Neutrophil (primary cell): ENCODE data around the gene TMEM258.
A peak's percentile ranks its signal among the peaks of the same experiment; 100 is the strongest.

Experiments used
- H3K27ac ChIP-seq: fragments of 200-600 bp; sonication (generic); 2 replicates; pipeline ENCODE4 v1.5.1; 2016; ENCODE audit warnings: mild to moderate bottlenecking, moderate library complexity
- H3K27me3 ChIP-seq: fragments of 200-600 bp; sonication (generic); 2 replicates; pipeline ENCODE4 v1.6.0; 2016; ENCODE audit warnings: mild to moderate bottlenecking
- H3K36me3 ChIP-seq: fragments of 200-600 bp; sonication (generic); 2 replicates; pipeline ENCODE4 v1.5.1; 2017
- H3K4me1 ChIP-seq, 2 experiments: fragments of 200-600 bp in 1 of 2; sonication (generic) in 1 of 2; 1 replicate in 1 of 2; 2 replicates in 1 of 2; pipeline versions ENCODE4 v1.5.1 to v1.6.1; 2013 to 2016; ENCODE audit warnings: low read depth in 1 of 2, low read length in 1 of 2, mild to moderate bottlenecking in 1 of 2, moderate library complexity in 1 of 2; ENCODE audit not compliant: control insufficient read depth in 1 of 2, insufficient read depth in 1 of 2
- H3K4me3 ChIP-seq, 2 experiments: fragments of 200-600 bp in 1 of 2; sonication (generic) in 1 of 2; 1 replicate in 1 of 2; 2 replicates in 1 of 2; pipeline ENCODE4 v1.5.1; 2013 to 2016; ENCODE audit warnings: low read depth in 1 of 2, low read length in 1 of 2, mild to moderate bottlenecking in 1 of 2, moderate library complexity in 1 of 2
- H3K9me3 ChIP-seq: fragments of 200-600 bp; sonication (generic); 2 replicates; pipeline ENCODE4 v1.5.1; 2016
- TF ChIP-seq, protein P1 (sequence below): fragments of 200-600 bp; sonication (generic); IDR thresholded peaks from 2 replicates; pipeline ENCODE4 v1.5.1; 2016; ENCODE audit warnings: antibody characterized with exemption

Gene TMEM258

DNA sequence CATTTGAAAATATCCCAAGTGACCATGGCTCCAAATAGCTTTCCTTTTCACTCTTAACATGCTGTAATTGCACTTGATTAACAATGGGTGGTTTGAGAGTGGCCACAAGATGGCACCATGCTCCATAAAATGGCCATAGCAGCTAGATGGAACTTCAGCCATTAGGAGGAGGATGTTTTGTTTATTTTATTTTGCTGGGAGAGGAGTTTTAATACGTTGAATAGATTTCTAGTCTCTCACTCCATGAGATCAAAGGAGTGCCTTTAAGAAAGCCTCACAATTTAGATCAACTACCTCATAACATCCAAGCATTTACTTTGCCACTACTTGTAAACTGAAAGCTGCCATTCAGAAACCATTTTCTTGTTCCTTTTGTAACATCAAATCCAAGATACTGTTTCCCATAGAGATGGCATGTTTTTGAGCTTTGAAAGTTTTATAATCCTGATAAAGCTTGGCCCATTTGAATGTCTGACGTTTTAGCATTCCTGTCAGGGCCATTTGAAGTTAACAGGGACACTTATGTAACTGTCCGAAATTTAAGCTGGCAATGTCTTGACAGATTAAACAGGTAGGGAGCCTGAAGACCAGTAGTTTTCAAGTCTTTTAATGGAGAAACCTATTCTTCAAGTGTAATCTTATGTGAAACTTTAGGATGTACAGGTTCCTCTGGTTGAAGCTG is 5.0 kb upstream of the TMEM258 start:
- Histone ChIP-seq H3K4me3 (no peak overlapping the region), H3K36me3 (peaks cover 4% of the 10 kb centered on the region), H3K9me3 (no peaks in the 10 kb centered on the region), H3K4me1 (peaks cover 10% of the 10 kb centered on the region in 2 experiments), H3K27ac (no peak overlapping the region), H3K27me3 (no peaks in the 10 kb centered on the region)
- TF ChIP-seq, protein P1, sequence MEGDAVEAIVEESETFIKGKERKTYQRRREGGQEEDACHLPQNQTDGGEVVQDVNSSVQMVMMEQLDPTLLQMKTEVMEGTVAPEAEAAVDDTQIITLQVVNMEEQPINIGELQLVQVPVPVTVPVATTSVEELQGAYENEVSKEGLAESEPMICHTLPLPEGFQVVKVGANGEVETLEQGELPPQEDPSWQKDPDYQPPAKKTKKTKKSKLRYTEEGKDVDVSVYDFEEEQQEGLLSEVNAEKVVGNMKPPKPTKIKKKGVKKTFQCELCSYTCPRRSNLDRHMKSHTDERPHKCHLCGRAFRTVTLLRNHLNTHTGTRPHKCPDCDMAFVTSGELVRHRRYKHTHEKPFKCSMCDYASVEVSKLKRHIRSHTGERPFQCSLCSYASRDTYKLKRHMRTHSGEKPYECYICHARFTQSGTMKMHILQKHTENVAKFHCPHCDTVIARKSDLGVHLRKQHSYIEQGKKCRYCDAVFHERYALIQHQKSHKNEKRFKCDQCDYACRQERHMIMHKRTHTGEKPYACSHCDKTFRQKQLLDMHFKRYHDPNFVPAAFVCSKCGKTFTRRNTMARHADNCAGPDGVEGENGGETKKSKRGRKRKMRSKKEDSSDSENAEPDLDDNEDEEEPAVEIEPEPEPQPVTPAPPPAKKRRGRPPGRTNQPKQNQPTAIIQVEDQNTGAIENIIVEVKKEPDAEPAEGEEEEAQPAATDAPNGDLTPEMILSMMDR = peak; percentile 82

DNA sequence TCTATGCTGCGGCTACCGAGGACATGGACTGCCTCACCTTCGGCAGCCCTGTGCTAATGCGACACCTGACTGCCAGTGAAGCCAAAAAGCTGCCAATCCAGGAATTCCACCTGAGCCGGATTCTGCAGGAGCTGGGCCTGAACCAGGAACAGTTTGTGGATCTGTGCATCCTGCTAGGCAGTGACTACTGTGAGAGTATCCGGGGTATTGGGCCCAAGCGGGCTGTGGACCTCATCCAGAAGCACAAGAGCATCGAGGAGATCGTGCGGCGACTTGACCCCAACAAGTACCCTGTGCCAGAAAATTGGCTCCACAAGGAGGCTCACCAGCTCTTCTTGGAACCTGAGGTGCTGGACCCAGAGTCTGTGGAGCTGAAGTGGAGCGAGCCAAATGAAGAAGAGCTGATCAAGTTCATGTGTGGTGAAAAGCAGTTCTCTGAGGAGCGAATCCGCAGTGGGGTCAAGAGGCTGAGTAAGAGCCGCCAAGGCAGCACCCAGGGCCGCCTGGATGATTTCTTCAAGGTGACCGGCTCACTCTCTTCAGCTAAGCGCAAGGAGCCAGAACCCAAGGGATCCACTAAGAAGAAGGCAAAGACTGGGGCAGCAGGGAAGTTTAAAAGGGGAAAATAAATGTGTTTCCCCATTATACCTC is 3.6 kb upstream of the TMEM258 start:
- H3K9me3 ChIP-seq = no peaks in the 10 kb centered on the region
- no peak overlapping the region for H3K27ac ChIP-seq
- H3K4me3 ChIP-seq = no peak overlapping the region
- no peaks in the 10 kb centered on the region for H3K27me3 ChIP-seq
- no peaks in the 10 kb centered on the region for H3K36me3 ChIP-seq
- TF ChIP-seq, protein P1 = no peak
- H3K4me1 ChIP-seq = peaks cover 15 to 18% of the 10 kb centered on the region in 2 experiments

DNA sequence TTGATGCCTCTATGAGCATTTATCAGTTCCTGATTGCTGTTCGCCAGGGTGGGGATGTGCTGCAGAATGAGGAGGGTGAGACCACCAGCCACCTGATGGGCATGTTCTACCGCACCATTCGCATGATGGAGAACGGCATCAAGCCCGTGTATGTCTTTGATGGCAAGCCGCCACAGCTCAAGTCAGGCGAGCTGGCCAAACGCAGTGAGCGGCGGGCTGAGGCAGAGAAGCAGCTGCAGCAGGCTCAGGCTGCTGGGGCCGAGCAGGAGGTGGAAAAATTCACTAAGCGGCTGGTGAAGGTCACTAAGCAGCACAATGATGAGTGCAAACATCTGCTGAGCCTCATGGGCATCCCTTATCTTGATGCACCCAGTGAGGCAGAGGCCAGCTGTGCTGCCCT is 3.1 kb upstream of the TMEM258 start:
- Histone ChIP-seq H3K4me3 (no peak overlapping the region), H3K36me3 (no peaks in the 10 kb centered on the region), H3K4me1 (peaks cover 15 to 18% of the 10 kb centered on the region in 2 experiments), H3K27me3 (no peaks in the 10 kb centered on the region), H3K9me3 (no peaks in the 10 kb centered on the region), H3K27ac (no peak overlapping the region)
- TF ChIP-seq, protein P1 = no peak

- H3K27me3 ChIP-seq = no peaks in the 10 kb centered on the region
- no peaks in the 10 kb centered on the region for H3K9me3 ChIP-seq
- H3K4me1 ChIP-seq = peaks cover 15 to 18% of the 10 kb centered on the region in 2 experiments
- TF ChIP-seq, protein P1 = no peak
- no peak overlapping the region for H3K4me3 ChIP-seq
- H3K36me3 ChIP-seq = peaks cover 9% of the 10 kb centered on the region
- H3K27ac ChIP-seq = no peak overlapping the region
These were observed 2.2 kb upstream of the TMEM258 start for GRCh38 chr11:61794579-61794978.

DNA sequence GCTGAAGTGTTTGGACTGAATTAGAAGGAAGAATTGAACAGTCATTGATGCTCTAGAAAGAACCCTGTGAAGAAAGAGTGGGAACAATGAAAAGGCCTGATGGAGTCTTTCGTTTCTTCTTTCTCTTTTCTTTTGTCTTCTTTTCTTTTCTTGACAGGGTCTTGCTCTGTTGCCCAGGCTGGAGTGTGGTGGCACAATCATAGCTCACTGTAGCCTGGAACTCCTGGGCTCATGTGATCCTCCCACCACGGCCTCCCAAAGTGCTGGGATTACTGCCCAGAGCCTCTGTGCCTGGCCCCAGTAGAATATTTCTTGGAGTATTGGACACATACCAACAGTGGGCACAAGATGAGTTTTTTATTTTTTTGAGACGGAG is 1.4 kb upstream of the TMEM258 start:
- H3K4me3 ChIP-seq = no peak overlapping the region
- TF ChIP-seq, protein P1 = no peak
- no peak overlapping the region for H3K27ac ChIP-seq
- H3K27me3 ChIP-seq = no peaks in the 10 kb centered on the region
- no peaks in the 10 kb centered on the region for H3K9me3 ChIP-seq
- H3K36me3 ChIP-seq = peaks cover 16% of the 10 kb centered on the region
- H3K4me1 ChIP-seq = peaks cover 15 to 18% of the 10 kb centered on the region in 2 experiments
